K562 (cell line): ENCODE results near the gene SMURF1. TPM values are rescaled to one million over a fixed set of nuclear protein-coding genes. Genes with fewer than 3 reads are reported as not detected.
"Not testable (repeated sequence)": the region's sequence is repeated elsewhere in the genome, so short reads cannot be mapped to it uniquely, and the experiment has no call there.

ENCODE experiments used
- ATAC-seq: fragments of 200-7000 bp; cut with Tn5 transposase; 3 replicates; pipeline ENCODE4 v1.9.1; 2020; ENCODE audit warnings: moderate library complexity
- BruUV-seq: library from RNA; stranded (reverse); fragments of 400-500 nt; replicated peaks from 2 replicates; lab custom pipeline; 2021; lab: Mats Ljungman, UMichigan
- CTCF ChIA-PET: fragments of 300-600 bp; formaldehyde crosslinking; extraction: SDS; loops from one replicate; lab custom pipeline; 2021; ENCODE audit warnings: low intra/inter-chr PET ratio; lab: Yijun Ruan, JAX
- POLR2A ChIA-PET: fragments of 300-600, 350-650 bp; sonication (Branson Sonifier 250); formaldehyde crosslinking; extraction: SDS; loops from one replicate; lab custom pipeline; 2021; ENCODE audit warnings: antibody characterized with exemption, inconsistent platforms; lab: Yijun Ruan, JAX
- DNase-seq, 4 experiments: peaks; one replicate each; pipeline versions ENCODE4 v3.0.0 to v3.0.0-alpha.2; 2011 to 2018; ENCODE audit warnings: low spot score in 3 of 4, mixed read lengths in 3 of 4; ENCODE audit errors: extremely low read depth in 1 of 4
- FAIRE-seq: peaks from 2 replicates; lab custom pipeline; 2011; peaks lifted over from hg19 to GRCh38; lab: Jason Lieb, UNC
- H2AFZ ChIP-seq: 2 replicates; pipeline ENCODE4 v1.6.0; 2011; ENCODE audit warnings: low read depth, low read length, control low read depth, inconsistent platforms
- H3K27ac ChIP-seq: fragments of 200-600 bp; 3 replicates; pipeline ENCODE4 v1.8.0; 2011; ENCODE audit warnings: low read depth, mild to moderate bottlenecking, control low read depth, inconsistent platforms, low read length, moderate library complexity, mixed read lengths; ENCODE audit errors: extremely low read depth
- H3K27me3 ChIP-seq, 2 experiments: fragments of 300-600 bp in 1 of 2; 2 replicates in 1 of 2; 3 replicates in 1 of 2; pipeline versions ENCODE4 v1.6.0 to v1.8.0; 2011; ENCODE audit warnings: inconsistent platforms in 2 of 2, low read length in 2 of 2, mild to moderate bottlenecking in 1 of 2, mixed read lengths in 1 of 2, moderate library complexity in 1 of 2; ENCODE audit not compliant: control insufficient read depth in 2 of 2, insufficient read depth in 2 of 2
- H3K36me3 ChIP-seq: fragments of 300-600 bp; 3 replicates; pipeline ENCODE4 v1.8.0; 2011; ENCODE audit warnings: mild to moderate bottlenecking, low read length, inconsistent platforms; ENCODE audit not compliant: control insufficient read depth, insufficient read depth
- H3K4me1 ChIP-seq, 2 experiments: fragments of 200-600 bp in 1 of 2; replicated peaks in 1 of 2; 2 replicates in 1 of 2; 3 replicates in 1 of 2; pipeline versions ENCODE4 v1.5.1 to v1.8.0; 2011; ENCODE audit warnings: inconsistent platforms in 2 of 2, low read length in 2 of 2, mild to moderate bottlenecking in 1 of 2, mixed read lengths in 1 of 2, moderate library complexity in 1 of 2; ENCODE audit not compliant: control insufficient read depth in 2 of 2, insufficient read depth in 2 of 2
- H3K4me2 ChIP-seq: 2 replicates; pipeline ENCODE4 v1.6.1; 2011; ENCODE audit warnings: low read length, control low read depth, inconsistent platforms, mixed read lengths; ENCODE audit not compliant: insufficient read depth
- H3K4me3 ChIP-seq: fragments of 200-600 bp; sonication (generic), shearing (Covaris generic); 2 replicates; pipeline ENCODE4 v1.5.1; 2016; ENCODE audit warnings: control low read depth, inconsistent platforms
- H3K79me2 ChIP-seq: fragments of 200-600 bp; 3 replicates; pipeline ENCODE4 v1.8.0; 2011; ENCODE audit warnings: low read length, inconsistent platforms; ENCODE audit not compliant: control insufficient read depth, insufficient read depth
- H3K9ac ChIP-seq, 2 experiments: 2 replicates each; pipeline versions ENCODE4 v1.6.0 to v1.6.1; 2011; ENCODE audit warnings: low read depth in 2 of 2, low read length in 2 of 2, control low read depth in 1 of 2, inconsistent platforms in 1 of 2, mild to moderate bottlenecking in 1 of 2, mixed read lengths in 1 of 2; ENCODE audit not compliant: insufficient read depth in 1 of 2
- H3K9me1 ChIP-seq: one replicate; pipeline ENCODE4 v1.6.0; 2011; ENCODE audit warnings: inconsistent platforms, mild to moderate bottlenecking, low read length, moderate library complexity; ENCODE audit not compliant: control insufficient read depth, insufficient read depth
- H3K9me3 ChIP-seq: replicated peaks from 2 replicates; pipeline ENCODE4 v1.5.1; 2011; ENCODE audit warnings: low read depth, low read length, inconsistent platforms; ENCODE audit not compliant: control insufficient read depth, insufficient read depth
- H4K20me1 ChIP-seq: replicated peaks from 2 replicates; pipeline ENCODE4 v1.6.1; 2011; ENCODE audit warnings: low read length, inconsistent platforms, mixed read lengths; ENCODE audit not compliant: control insufficient read depth, insufficient read depth
- MNT ChIP-seq, 2 experiments: fragments of 450-650 bp; conservative IDR thresholded peaks; 2 replicates each; pipeline ENCODE4 v1.6.1; 2017; ENCODE audit warnings: mild to moderate bottlenecking in 2 of 2, moderate library complexity in 2 of 2
- ZNF766 ChIP-seq: fragments of 200-800 bp; sonication (Bioruptor generic); conservative IDR thresholded peaks from 2 replicates; pipeline ENCODE4 v1.6.1; 2016; ENCODE audit warnings: missing genetic modification characterization, missing compliant biosample characterization
- WGBS: fragments of 100-300 bp; shearing (Covaris generic); methylation state at CpG from one replicate; pipeline ENCODE4 v1.1.6; 2016; ENCODE audit warnings: low coverage, mixed read lengths; ENCODE audit not compliant: insufficient coverage; ENCODE audit errors: missing lambda C conversion rate; 5-methylcytosine and 5-hydroxymethylcytosine counted together
- in situ Hi-C: fragments of 300-500 bp; cut with MboI; formaldehyde crosslinking; loops from 4 replicates; pipeline ENCODE4 v1.15.0; 2018; ENCODE audit warnings: inconsistent platforms, mixed read lengths
- intact Hi-C: fragments of 100-400 bp; cut with micrococcal nuclease; formaldehyde crosslinking; loops from 2 replicates; pipeline ENCODE4 v1.14.2; 2022
- polyA plus RNA-seq, 8 experiments: library from polyadenylated mRNA; depleted of rRNA in 4 of 8; stranded (reverse) in 5 of 8; unstranded in 3 of 8; fragments of >200 nt; fragmentation: Nextera tagmentation in 2 of 8; fragmentation: Illumina TruSeq in 1 of 8; extraction: Ambion mirVana in 2 of 8; extraction: Trizol in 1 of 8; gene quantifications; 2 replicates each; pipeline versions ENCODE4 v1.2.1 to v1.2.3, GENCODE V29; 2011 to 2014; ENCODE audit warnings: inconsistent platforms in 1 of 8, missing spikeins in 1 of 8
- total RNA-seq, 7 experiments: library from RNA; depleted of rRNA in 6 of 7; stranded (reverse); fragments of >200 nt in 6 of 7; fragmentation: Illumina TruSeq in 2 of 7; extraction: Trizol in 2 of 7; gene quantifications; 2 replicates each; pipeline versions ENCODE4 v1.2.1 to v1.2.3, GENCODE V29; 2011 to 2021; ENCODE audit warnings: low replicate concordance in 1 of 7

SMURF1 gene
- total and polyA plus RNA-seq, 9 of the 15 experiments (the other 6 are each of a cell fraction or from before 2014, with no cell fraction given): 1.0 to 20.1 (median 12.6) TPM

GRCh38 chr7:99101516-99101915, 42.4 kb downstream of the SMURF1 start:
- H2AFZ ChIP-seq, H3K27me3 ChIP-seq, H3K4me3 ChIP-seq, BruUV-seq, FAIRE-seq, DNase-seq, H3K36me3 ChIP-seq, H3K9me1 ChIP-seq, H3K27ac ChIP-seq, H3K4me2 ChIP-seq, H3K9me3 ChIP-seq, in situ Hi-C loops, POLR2A ChIA-PET, intact Hi-C loops, H4K20me1 ChIP-seq, ATAC-seq, CTCF ChIA-PET, H3K9ac ChIP-seq: not testable (repeated sequence)
- H3K4me1 ChIP-seq: peaks cover 7 to 13% of the 10 kb centered on the region in 2 experiments; a peak in 2 of 5 replicates
- H3K79me2 ChIP-seq: peaks cover 74% of the 10 kb centered on the region
- WGBS: 86% methylated on average over 13 of the region's 13 CpGs

GRCh38 chr7:99099499-99100077, 44.3 kb downstream of the SMURF1 start:
- H3K27ac ChIP-seq: no peak overlapping the region
- peaks cover 7 to 21% of the 10 kb centered on the region in 2 experiments; a peak in 3 of 5 replicates for H3K4me1 ChIP-seq
- H2AFZ ChIP-seq: no peak overlapping the region
- no peaks in the 10 kb centered on the region for H3K9me3 ChIP-seq
- DNase-seq (no peak), ATAC-seq (peak; percentile 47), FAIRE-seq (no peak)
- POLR2A ChIA-PET: interaction anchor here (1.5 kb wide), 1 partner anchor 17 kb away, joined by 3 read pairs; no protein-coding TSS in a partner anchor
- CTCF ChIA-PET: no interaction called here
- WGBS: 62% methylated on average over 6 of the region's 6 CpGs
- no peaks in the 10 kb centered on the region for H3K27me3 ChIP-seq
- no peak overlapping the region for H3K4me2 ChIP-seq
- no peak overlapping the region for H3K9ac ChIP-seq
- no peaks in the 10 kb centered on the region for H3K9me1 ChIP-seq
- in situ Hi-C loops: no loop called here
- TF ChIP-seq MNT (conservative IDR thresholded peaks at IDR 0.05): no peak
- peak; percentile 94 for TF ChIP-seq ZNF766 (CRISPR knock-in tag)
- intact Hi-C loops: no loop called here
- no TSS peak for BruUV-seq
- H3K4me3 ChIP-seq: no peak overlapping the region
- no peaks in the 10 kb centered on the region; the same call in 1 of the 2 replicates for H4K20me1 ChIP-seq
- peaks cover 70% of the 10 kb centered on the region for H3K79me2 ChIP-seq
- peaks cover 4% of the 10 kb centered on the region; the same call in 1 of the 3 replicates for H3K36me3 ChIP-seq
